HG02938 (cell line): ENCODE data around the gene LRSAM1.
"Not testable (repeated sequence)": the region's sequence is repeated elsewhere in the genome, so short reads cannot be mapped to it uniquely, and the experiment has no call there.

ENCODE experiments used
- ATAC-seq: cut with Tn5 transposase; IDR thresholded peaks from one replicate; pipeline ENCODE4 v1.9.1; 2021; ENCODE audit warnings: mild to moderate bottlenecking, moderate library complexity; ENCODE audit not compliant: unreplicated experiment

LRSAM1 gene

GRCh38 chr9:127455324-127455992 is 4.1 kb downstream of the LRSAM1 start:
- no peak for ATAC-seq

DNA sequence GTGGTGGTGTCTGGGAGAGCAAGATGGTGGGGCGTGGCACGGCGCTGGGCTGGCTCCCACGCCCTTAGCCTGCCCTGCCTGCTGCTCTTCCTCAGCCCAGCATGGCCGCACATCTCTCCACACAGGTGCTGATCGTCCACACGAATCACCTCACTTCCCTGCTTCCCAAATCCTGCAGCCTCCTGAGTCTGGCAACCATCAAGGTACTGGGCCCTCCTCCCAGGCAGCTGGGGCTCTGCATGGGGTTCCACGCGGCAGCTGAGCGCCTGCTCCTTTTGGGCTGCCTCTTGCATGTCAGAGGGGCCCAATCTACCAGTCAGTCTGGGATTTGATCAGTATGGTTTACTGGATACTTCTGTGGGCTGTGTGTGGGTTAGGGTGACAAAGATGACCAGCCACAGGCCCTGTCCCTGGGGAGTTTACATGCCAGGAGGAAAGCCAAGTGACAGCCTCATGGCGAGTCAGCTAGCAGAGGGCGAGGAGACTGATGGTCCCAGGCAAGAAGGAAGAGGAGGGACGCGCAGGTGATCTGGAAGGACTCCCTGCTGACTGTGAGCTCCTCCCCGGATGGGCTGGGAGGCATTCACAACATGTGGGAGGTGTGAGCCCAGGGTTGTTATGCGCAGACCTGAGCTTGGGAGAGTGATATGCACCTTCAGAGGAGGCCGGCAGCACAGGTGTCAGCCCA is 6.0 kb downstream of the LRSAM1 start:
- no peak for ATAC-seq

- ATAC-seq: no peak
Observed at GRCh38 chr9:127458921-127459320, 7.6 kb downstream of the LRSAM1 start.

- no peak for ATAC-seq
Observed at GRCh38 chr9:127463382-127463781, 12.1 kb downstream of the LRSAM1 start.

- ATAC-seq: no peak
Observed at GRCh38 chr9:127463911-127464310, 12.6 kb downstream of the LRSAM1 start.

- not testable (repeated sequence) for ATAC-seq
Observed at GRCh38 chr9:127466407-127466917, 15.2 kb downstream of the LRSAM1 start.

DNA sequence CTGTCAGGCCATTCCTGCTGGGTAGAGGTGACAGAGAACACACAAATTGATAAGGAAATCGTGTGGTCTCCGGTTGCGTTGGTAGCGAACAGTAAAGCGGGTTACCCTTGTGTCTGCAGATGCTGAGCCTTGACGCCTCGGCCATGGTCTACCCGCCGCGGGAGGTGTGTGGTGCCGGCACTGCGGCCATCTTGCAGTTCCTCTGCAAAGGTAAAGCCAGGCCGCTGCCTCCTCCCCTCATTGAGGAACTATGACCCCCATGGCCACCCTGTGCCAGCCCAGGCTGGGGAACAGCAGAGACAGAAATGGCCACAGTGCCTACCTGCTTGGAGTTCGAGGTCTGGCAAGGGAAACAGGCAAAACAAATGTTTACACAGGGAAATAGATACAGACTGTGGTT is 16.3 kb downstream of the LRSAM1 start:
- ATAC-seq: no peak

- no peak for ATAC-seq
Observed at GRCh38 chr9:127470662-127471061, 19.4 kb downstream of the LRSAM1 start.

DNA sequence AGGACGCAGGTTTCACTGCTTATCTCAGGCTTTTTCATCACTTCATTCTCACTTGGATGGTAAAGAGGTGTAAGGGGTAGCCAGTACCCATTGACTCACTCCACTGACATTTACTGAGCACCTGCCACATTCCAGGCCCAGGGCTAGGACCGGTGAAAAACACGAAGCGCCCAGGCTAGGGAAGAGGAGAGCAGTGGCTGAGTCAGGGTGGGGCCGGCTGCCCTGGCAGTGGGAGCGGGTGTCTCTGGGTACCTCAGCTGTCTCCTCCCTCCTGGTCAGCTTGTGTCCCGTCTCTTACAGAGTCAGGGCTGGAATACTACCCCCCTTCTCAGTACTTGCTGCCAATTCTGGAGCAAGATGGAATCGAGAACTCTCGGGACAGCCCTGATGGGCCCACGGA is 22.2 kb downstream of the LRSAM1 start:
- no peak for ATAC-seq

DNA sequence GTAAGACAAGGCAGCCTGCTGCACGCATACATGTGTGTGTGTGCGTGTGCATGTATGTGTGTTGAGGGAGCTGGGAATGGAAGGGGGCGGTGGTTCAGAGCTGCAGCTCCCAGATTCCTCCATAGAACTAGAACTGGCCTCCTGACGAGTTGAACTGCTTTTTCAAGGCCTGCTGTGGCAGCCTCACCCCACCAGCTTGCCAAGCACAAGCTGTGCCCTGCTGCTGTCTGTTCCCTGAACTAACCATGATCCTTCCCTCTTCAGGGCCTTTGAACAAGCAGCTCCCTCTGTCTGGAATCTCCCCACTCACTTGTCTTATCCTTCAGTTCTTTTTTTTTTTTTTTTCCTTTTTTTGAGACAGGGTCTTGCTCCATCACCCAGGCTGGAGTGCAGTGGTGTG is 22.6 kb downstream of the LRSAM1 start:
- ATAC-seq: no peak

DNA sequence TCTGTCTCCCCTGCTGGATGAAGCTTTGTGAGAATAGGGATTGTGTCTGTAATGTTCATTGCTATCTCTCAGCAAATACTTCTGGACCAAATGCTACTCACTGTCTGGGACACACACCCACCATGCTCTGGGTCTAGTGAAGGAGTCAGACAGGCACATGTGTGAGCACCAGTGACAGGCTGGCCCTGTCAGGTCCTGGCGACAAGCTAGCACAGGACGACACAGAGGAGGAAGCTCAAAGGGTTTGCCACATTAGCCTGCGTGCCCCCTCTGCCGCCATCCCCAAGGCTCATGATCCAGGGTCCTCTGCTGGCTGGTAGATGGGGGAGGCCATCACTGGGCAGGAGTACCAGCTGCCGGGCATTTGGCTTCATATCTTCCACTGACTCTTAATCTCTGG is 23.3 kb downstream of the LRSAM1 start:
- no peak for ATAC-seq

- ATAC-seq: no peak
Observed at GRCh38 chr9:127479507-127480081, 28.3 kb downstream of the LRSAM1 start.

DNA sequence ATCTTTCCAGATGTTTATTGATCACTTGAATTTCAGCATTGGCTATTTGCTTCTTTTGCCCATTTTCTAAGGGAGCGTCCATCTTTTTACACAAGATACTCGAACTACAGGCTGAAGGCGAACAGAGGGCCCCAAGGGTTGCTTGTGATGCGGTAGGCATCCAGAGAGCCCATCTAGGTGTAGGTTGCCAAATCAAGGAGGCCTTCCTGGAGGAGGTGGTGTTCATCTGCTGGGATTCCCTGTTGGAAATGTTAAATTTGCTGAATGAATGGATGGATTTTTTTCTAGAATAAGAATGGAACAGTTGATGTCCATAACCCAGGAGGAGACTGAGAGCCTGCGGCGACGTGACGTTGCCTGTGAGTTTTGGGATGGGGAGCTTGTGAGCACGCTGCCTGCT is 31.4 kb downstream of the LRSAM1 start:
- no peak for ATAC-seq

DNA sequence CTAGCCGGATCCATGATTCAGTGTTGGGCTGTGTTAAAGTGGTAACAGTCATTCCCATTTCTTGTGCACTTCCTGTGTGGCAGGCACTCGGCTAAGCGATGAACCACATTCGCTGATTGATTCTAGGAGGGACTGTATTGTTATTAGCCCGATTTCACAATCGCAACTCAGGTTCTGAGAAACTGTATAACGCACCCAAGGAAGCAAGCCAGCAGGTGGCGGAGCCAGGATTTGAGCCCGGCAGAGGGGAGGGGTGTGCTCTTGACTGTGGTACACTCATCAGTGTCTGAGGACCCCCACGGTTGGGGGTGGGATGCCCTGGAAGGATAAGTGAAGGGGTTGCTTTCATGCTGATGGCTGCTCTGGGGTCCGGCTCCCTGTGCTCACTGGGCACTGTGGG is 34.7 kb downstream of the LRSAM1 start:
- ATAC-seq: no peak

- ATAC-seq: no peak
Observed at GRCh38 chr9:127488946-127489345, 37.6 kb downstream of the LRSAM1 start.

DNA sequence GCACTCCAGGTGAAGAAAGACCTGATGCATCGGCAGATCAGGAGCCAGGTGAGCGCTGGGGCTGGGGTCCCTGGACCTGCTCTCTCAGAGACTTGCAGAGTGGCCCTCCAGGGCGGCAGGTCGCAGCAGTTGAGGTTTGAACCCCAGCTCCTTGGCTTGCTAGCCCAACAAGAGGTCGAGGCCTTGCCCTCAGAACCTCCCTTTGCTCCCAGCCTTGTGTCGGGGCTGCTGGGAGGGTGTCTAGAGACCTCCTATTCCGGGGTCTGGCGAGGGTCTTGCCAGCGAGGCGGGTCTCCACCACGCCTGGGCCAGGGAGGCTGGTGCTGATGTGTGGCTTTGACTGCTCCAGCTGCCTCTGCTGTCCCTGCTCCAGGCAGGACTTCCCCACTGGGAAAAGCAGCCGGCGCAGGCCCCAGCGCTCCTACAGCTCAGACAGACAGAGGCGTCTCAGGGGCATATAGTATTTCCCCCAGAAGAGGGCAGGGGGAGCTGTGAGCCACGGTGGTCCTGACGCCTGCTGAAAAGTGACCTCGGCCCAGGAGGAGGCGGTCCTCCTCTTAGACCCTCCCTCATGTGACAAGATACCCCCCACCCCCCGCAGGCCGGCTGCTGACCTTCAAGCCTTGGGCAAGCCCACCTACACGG is 38.3 kb downstream of the LRSAM1 start:
- no peak for ATAC-seq

DNA sequence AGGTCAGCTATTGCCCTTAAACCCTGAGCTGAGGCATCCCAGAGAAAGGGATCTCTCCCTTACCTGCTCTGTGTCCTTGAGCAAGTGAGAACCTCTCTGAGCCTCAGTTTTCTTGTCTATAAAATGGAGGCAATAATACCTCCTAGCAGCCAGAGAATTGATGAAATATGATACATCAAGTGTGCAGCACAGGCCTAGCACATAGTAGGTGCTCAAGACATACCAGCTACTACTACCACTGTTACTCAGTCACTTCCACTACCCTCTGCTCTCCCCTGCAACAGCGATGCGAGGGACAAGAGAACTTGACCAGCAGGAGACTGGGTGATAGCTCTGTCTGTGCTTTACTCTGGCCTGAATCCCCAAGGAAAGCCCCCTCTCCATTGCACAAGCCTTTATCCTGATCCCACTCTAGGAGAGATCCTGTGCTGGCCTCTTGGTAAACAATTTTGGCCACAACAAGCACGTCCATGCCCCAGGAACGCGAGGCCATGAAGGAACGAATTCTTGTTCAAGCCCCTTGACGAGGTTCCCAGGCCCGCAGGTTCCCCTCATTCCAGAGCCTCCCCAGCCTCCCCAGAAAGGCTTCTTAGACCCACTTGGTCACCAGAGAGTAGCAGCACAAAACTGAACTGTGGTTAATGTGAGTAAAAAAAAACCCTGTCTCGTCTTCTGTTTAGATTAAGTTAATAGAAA is 39.4 kb downstream of the LRSAM1 start:
- ATAC-seq: no peak

GRCh38 chr9:127491516-127491915 is 40.2 kb downstream of the LRSAM1 start:
- no peak for ATAC-seq

DNA sequence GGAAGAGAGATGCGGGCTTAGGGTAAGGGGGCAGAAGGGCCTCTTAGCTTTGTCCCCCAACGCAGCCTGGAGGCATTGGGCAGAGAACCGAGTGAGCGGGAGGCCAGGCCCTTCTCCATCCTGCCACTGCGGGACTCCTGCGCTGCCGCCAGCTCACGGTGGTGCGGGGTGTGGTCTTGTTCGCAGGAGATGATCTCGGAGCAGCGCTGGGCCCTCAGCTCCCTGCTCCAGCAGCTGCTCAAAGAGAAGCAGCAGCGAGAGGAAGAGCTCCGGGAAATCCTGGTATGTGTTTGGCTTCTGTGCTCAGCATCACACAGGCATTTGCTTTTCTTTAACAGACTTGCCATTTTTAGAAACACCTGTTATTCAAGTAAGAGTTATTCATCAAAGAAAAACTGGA is 41.3 kb downstream of the LRSAM1 start:
- ATAC-seq: no peak

DNA sequence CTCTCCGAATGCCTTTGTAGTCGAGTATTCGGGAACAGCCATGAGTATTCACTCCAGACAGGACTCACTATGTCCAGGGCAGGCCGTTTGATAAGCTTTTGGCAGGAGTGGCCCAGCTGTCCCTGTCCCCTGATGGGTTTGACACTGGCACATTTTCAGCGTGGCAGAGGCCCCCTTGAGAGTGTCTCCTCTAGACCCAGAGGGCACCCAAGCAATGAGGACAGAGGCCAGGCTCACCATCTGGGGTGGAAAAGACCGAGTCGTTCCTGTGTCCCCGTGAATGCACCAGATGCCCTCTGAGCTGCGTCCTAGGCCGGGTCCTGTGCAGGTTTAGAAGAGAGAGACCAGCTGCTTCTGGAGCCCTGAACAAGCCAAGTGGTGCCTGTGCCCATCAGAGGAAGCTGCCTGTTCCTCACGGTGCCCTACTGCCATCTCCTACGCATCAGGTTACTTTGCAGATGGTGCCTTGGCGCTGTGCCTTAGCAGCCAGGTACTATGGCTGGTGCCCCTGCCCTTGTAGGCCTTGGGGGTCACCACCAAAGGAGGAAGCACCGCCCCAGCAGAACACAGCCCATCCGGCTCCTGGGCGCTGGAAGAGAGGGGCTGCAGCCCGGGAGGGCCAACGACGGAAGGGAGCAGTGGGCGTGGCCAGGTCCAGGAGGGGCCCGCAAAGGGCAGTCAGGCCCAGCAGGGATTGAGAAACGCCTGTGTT is 42.4 kb downstream of the LRSAM1 start:
- no peak for ATAC-seq
